Measurements from ENCODE around the gene LY86. TPM values are rescaled to one million over a fixed set of nuclear protein-coding genes. Genes with fewer than 3 reads are reported as not detected.

The LY86 gene
- polyA plus RNA-seq, 1 donor from 2014 or later = not detected

- Histone ChIP-seq H3K27ac (ENCODE audit: low read length) (no peak overlapping the region), H3K9ac (ENCODE audit: low read length) (no peak overlapping the region), H3K9me3 (ENCODE audit: low read length) (peaks cover 4% of the 10 kb centered on the region), H3K4me2 (ENCODE audit: low read length) (no peak overlapping the region), H3F3A (ENCODE audit: insufficient read depth, low read length, poor library complexity, severe bottlenecking) (no peaks in the 10 kb centered on the region), H3K4me3 (ENCODE audit: low read length) (no peak overlapping the region), H3K79me2 (replicated peaks; ENCODE audit: insufficient read depth, low read length) (no peaks in the 10 kb centered on the region), H4K20me1 (ENCODE audit: insufficient read depth) (no peaks in the 10 kb centered on the region), H3K9me2 (ENCODE audit: insufficient read depth, low read length) (no peaks in the 10 kb centered on the region), H2AFZ (ENCODE audit: low read depth, low read length) (no peak overlapping the region), H3K27me3 (ENCODE audit: insufficient read depth, low read depth, low read length) (no peaks in the 10 kb centered on the region), H3K36me3 (ENCODE audit: insufficient read depth, low read length) (no peaks in the 10 kb centered on the region)
- no peak for TF ChIP-seq REST (IDR thresholded peaks at IDR 0.05; ENCODE audit: borderline replicate concordance)
- TF ChIP-seq SMC3 (conservative IDR thresholded peaks at IDR 0.05; ENCODE audit: poor library complexity) = no peak
- no peak for TF ChIP-seq CTCF (IDR thresholded peaks at IDR 0.05; ENCODE audit: poor library complexity, severe bottlenecking)
- no peak for TF ChIP-seq POLR2AphosphoS5 (IDR thresholded peaks at IDR 0.05)
- TF ChIP-seq EP300 (conservative IDR thresholded peaks at IDR 0.05; ENCODE audit: poor library complexity, severe bottlenecking) = no peak
- TF ChIP-seq EZH2 (IDR thresholded peaks at IDR 0.05; ENCODE audit: borderline replicate concordance, insufficient read depth, low read length, poor library complexity, severe bottlenecking) = no peak
- no peak for TF ChIP-seq MXI1 (conservative IDR thresholded peaks at IDR 0.05; ENCODE audit: poor library complexity, severe bottlenecking)
- no peak for TF ChIP-seq TAF1 (IDR thresholded peaks at IDR 0.05; ENCODE audit: low read depth)
- no peak for TF ChIP-seq RAD21 (conservative IDR thresholded peaks at IDR 0.05)
These were observed 100.4 kb downstream of the LY86 start for GRCh38 chr6:6688951-6689350.

GRCh38 chr6:6689400-6690143 is 101.1 kb downstream of the LY86 start:
- Histone ChIP-seq H3F3A (ENCODE audit: insufficient read depth, low read length, poor library complexity, severe bottlenecking) (no peaks in the 10 kb centered on the region), H3K4me3 (ENCODE audit: low read length) (no peak overlapping the region), H3K27ac (ENCODE audit: low read length) (no peak overlapping the region), H3K9ac (ENCODE audit: low read length) (no peak overlapping the region), H3K9me3 (ENCODE audit: low read length) (peaks cover 4% of the 10 kb centered on the region), H3K27me3 (ENCODE audit: insufficient read depth, low read depth, low read length) (no peaks in the 10 kb centered on the region), H3K36me3 (ENCODE audit: insufficient read depth, low read length) (no peaks in the 10 kb centered on the region), H2AFZ (ENCODE audit: low read depth, low read length) (no peak overlapping the region), H3K79me2 (replicated peaks; ENCODE audit: insufficient read depth, low read length) (no peaks in the 10 kb centered on the region), H3K9me2 (ENCODE audit: insufficient read depth, low read length) (no peaks in the 10 kb centered on the region), H3K4me2 (ENCODE audit: low read length) (no peak overlapping the region), H4K20me1 (ENCODE audit: insufficient read depth) (no peaks in the 10 kb centered on the region)
- no peak for TF ChIP-seq REST (IDR thresholded peaks at IDR 0.05; ENCODE audit: borderline replicate concordance)
- no peak for TF ChIP-seq CTCF (IDR thresholded peaks at IDR 0.05; ENCODE audit: poor library complexity, severe bottlenecking)
- TF ChIP-seq RAD21 (conservative IDR thresholded peaks at IDR 0.05) = no peak
- no peak for TF ChIP-seq MXI1 (conservative IDR thresholded peaks at IDR 0.05; ENCODE audit: poor library complexity, severe bottlenecking)
- no peak for TF ChIP-seq SMC3 (conservative IDR thresholded peaks at IDR 0.05; ENCODE audit: poor library complexity)
- TF ChIP-seq POLR2AphosphoS5 (IDR thresholded peaks at IDR 0.05) = no peak
- TF ChIP-seq TAF1 (IDR thresholded peaks at IDR 0.05; ENCODE audit: low read depth) = no peak
- TF ChIP-seq EP300 (conservative IDR thresholded peaks at IDR 0.05; ENCODE audit: poor library complexity, severe bottlenecking) = no peak
- TF ChIP-seq EZH2 (IDR thresholded peaks at IDR 0.05; ENCODE audit: borderline replicate concordance, insufficient read depth, low read length, poor library complexity, severe bottlenecking) = no peak

Measured in neural cell (in vitro differentiated cells).